Neuronal stem cell (in vitro differentiated cells): ENCODE data around the gene LMF1.
A peak's percentile ranks its signal among the peaks of the same experiment; 100 is the strongest.

Experiments used
- DNase-seq: peaks from one replicate; pipeline ENCODE4 v3.0.0-alpha.2; 2013; ENCODE audit warnings: low spot score
- H2AFZ ChIP-seq: one replicate; pipeline ENCODE4 v1.6.1; 2013; ENCODE audit warnings: mild to moderate bottlenecking, low read length, inconsistent platforms
- H2AK5ac ChIP-seq: 2 replicates; pipeline ENCODE4 v1.6.1; 2013; ENCODE audit warnings: low read depth, mild to moderate bottlenecking, inconsistent platforms, low read length, moderate library complexity, mixed read lengths
- H2BK120ac ChIP-seq: 2 replicates; pipeline ENCODE4 v1.6.1; 2013; ENCODE audit warnings: low read depth, mild to moderate bottlenecking, inconsistent platforms, low read length, moderate library complexity, mixed read lengths
- H2BK12ac ChIP-seq: one replicate; pipeline ENCODE4 v1.6.1; 2013; ENCODE audit warnings: low read length, inconsistent platforms
- H2BK15ac ChIP-seq: 2 replicates; pipeline ENCODE4 v1.6.1; 2013; ENCODE audit warnings: mild to moderate bottlenecking, low read length, inconsistent platforms, mixed read lengths
- H2BK5ac ChIP-seq: one replicate; pipeline ENCODE4 v1.6.1; 2013; ENCODE audit warnings: inconsistent platforms, mild to moderate bottlenecking, low read length, moderate library complexity
- H3K14ac ChIP-seq: one replicate; pipeline ENCODE4 v1.6.1; 2013; ENCODE audit warnings: low read length, inconsistent platforms
- H3K18ac ChIP-seq: 2 replicates; pipeline ENCODE4 v1.6.1; 2013; ENCODE audit warnings: low read length, inconsistent platforms
- H3K23ac ChIP-seq: 2 replicates; pipeline ENCODE4 v1.6.1; 2013; ENCODE audit warnings: low read depth, mild to moderate bottlenecking, mixed read lengths, low read length, inconsistent platforms; ENCODE audit not compliant: poor library complexity
- H3K27ac ChIP-seq: replicated peaks from 3 replicates; pipeline ENCODE4 v1.5.1; 2013; ENCODE audit warnings: low read length, inconsistent platforms
- H3K27me3 ChIP-seq, 3 experiments: 2 replicates each; pipeline ENCODE4 v1.6.1; 2013; ENCODE audit warnings: low read length in 3 of 3, mild to moderate bottlenecking in 2 of 3, inconsistent platforms in 1 of 3, low read depth in 1 of 3, mixed read lengths in 1 of 3, moderate library complexity in 1 of 3; ENCODE audit not compliant: control insufficient read depth in 3 of 3, insufficient read depth in 3 of 3
- H3K36me3 ChIP-seq, 2 donors: replicated peaks in 1 of 2; 2 replicates each; pipeline ENCODE4 v1.6.1; 2013; ENCODE audit warnings: low read length in 2 of 2; ENCODE audit not compliant: control insufficient read depth in 2 of 2, insufficient read depth in 2 of 2
- H3K4ac ChIP-seq: 2 replicates; pipeline ENCODE4 v1.6.1; 2013; ENCODE audit warnings: inconsistent platforms, mild to moderate bottlenecking, low read length, moderate library complexity
- H3K4me1 ChIP-seq, 2 donors: 1 replicate in 1 of 2; 2 replicates in 1 of 2; pipeline ENCODE4 v1.6.1; 2013; ENCODE audit warnings: low read length in 2 of 2, low read depth in 1 of 2; ENCODE audit not compliant: control insufficient read depth in 2 of 2, insufficient read depth in 1 of 2
- H3K4me2 ChIP-seq: one replicate; pipeline ENCODE4 v1.6.1; 2013; ENCODE audit warnings: mild to moderate bottlenecking, low read length, inconsistent platforms; ENCODE audit not compliant: insufficient read depth, poor library complexity, severe bottlenecking
- H3K4me3 ChIP-seq, 2 donors: 2 replicates each; pipeline ENCODE4 v1.5.1; 2013; ENCODE audit warnings: low read length in 2 of 2, mild to moderate bottlenecking in 2 of 2, inconsistent platforms in 1 of 2, moderate library complexity in 1 of 2
- H3K79me1 ChIP-seq: one replicate; pipeline ENCODE4 v1.6.1; 2013; ENCODE audit warnings: low read depth, mild to moderate bottlenecking, inconsistent platforms, low read length, moderate library complexity
- H3K9ac ChIP-seq: one replicate; pipeline ENCODE4 v1.6.1; 2013; ENCODE audit warnings: mild to moderate bottlenecking, low read depth, low read length, inconsistent platforms; ENCODE audit not compliant: poor library complexity
- H3K9me3 ChIP-seq, 2 donors: replicated peaks in 1 of 2; 2 replicates each; pipeline versions ENCODE3 to v1.6.1; 2013; ENCODE audit warnings: low read length in 2 of 2, mild to moderate bottlenecking in 2 of 2, inconsistent platforms in 1 of 2, low read depth in 1 of 2, mixed read lengths in 1 of 2, moderate library complexity in 1 of 2; ENCODE audit not compliant: control insufficient read depth in 2 of 2, insufficient read depth in 1 of 2
- H4K8ac ChIP-seq: one replicate; pipeline ENCODE4 v1.6.1; 2013; ENCODE audit warnings: low read depth, mild to moderate bottlenecking, inconsistent platforms, low read length, moderate library complexity
- H4K91ac ChIP-seq: one replicate; pipeline ENCODE4 v1.6.1; 2013; ENCODE audit warnings: low read length, low read depth, mild to moderate bottlenecking, inconsistent platforms; ENCODE audit not compliant: poor library complexity
- WGBS, 2 donors: extraction: QIAGEN DNeasy Blood & Tissue Kit; methylation state at CpG; one replicate each; pipeline ENCODE4 v1.1.7; 2013; ENCODE audit warnings: missing lambda C conversion rate in 2 of 2, mixed read lengths in 1 of 2; ENCODE audit not compliant: insufficient read length in 2 of 2, insufficient replicate concordance in 1 of 2; ENCODE audit errors: extremely low coverage in 2 of 2; 5-methylcytosine and 5-hydroxymethylcytosine counted together

The LMF1 gene

GRCh38 chr16:995783-996182, 25.0 kb upstream of the LMF1 start:
- H2AK5ac ChIP-seq: no peak overlapping the region
- H3K79me1 ChIP-seq: no peaks in the 10 kb centered on the region
- H3K27me3 ChIP-seq: peaks cover 0 to 15% (median 0%) of the 10 kb centered on the region in 3 experiments
- H2AFZ ChIP-seq: no peak overlapping the region
- no peak overlapping the region for H3K23ac ChIP-seq
- no peak overlapping the region for H3K9ac ChIP-seq
- H3K4me2 ChIP-seq: no peak overlapping the region
- H2BK5ac ChIP-seq: no peak overlapping the region
- H3K18ac ChIP-seq: no peak overlapping the region
- no peak overlapping the region for H3K27ac ChIP-seq
- H3K14ac ChIP-seq: no peak overlapping the region
- H3K4me3 ChIP-seq: no peak overlapping the region
- peaks cover 5 to 38% of the 10 kb centered on the region in 2 donors for H3K4me1 ChIP-seq
- WGBS, 2 donors: no CpG with 5 or more reads among the region's 3 CpGs
- no peaks in the 10 kb centered on the region for H3K36me3 ChIP-seq
- H4K91ac ChIP-seq: no peak overlapping the region
- H2BK120ac ChIP-seq: no peak overlapping the region
- H2BK15ac ChIP-seq: no peak overlapping the region
- no peak overlapping the region for H2BK12ac ChIP-seq
- DNase-seq: no peak
- no peak overlapping the region for H4K8ac ChIP-seq
- peaks cover under 1 to 27% of the 10 kb centered on the region in 2 donors for H3K9me3 ChIP-seq
- no peak overlapping the region for H3K4ac ChIP-seq

GRCh38 chr16:995087-995486, 24.3 kb upstream of the LMF1 start:
- Histone ChIP-seq H4K8ac (no peak overlapping the region), H3K23ac (no peak overlapping the region), H2BK120ac (no peak overlapping the region), H3K4me2 (no peak overlapping the region), H3K18ac (no peak overlapping the region), H2AK5ac (no peak overlapping the region), H2BK5ac (no peak overlapping the region), H3K79me1 (no peaks in the 10 kb centered on the region), H3K4me3 (peak overlapping the region in 1 of 2 donors; percentile 23), H3K4ac (no peak overlapping the region), H2AFZ (no peak overlapping the region), H3K9ac (no peak overlapping the region), H2BK15ac (no peak overlapping the region), H4K91ac (no peak overlapping the region), H3K14ac (no peak overlapping the region), H3K27ac (no peak overlapping the region), H3K4me1 (peaks cover 5 to 44% of the 10 kb centered on the region in 2 donors), H3K27me3 (peaks cover 0 to 15% (median 0%) of the 10 kb centered on the region in 3 experiments), H2BK12ac (no peak overlapping the region), H3K9me3 (peaks cover 0 to 27% of the 10 kb centered on the region in 2 donors), H3K36me3 (no peaks in the 10 kb centered on the region)
- WGBS, 2 donors: no CpG with 5 or more reads among the region's 3 CpGs
- no peak for DNase-seq

GRCh38 chr16:993731-994130, 22.9 kb upstream of the LMF1 start:
- Histone ChIP-seq H4K8ac (no peak overlapping the region), H2BK12ac (no peak overlapping the region), H3K27me3 (peaks cover 0 to 9% (median 0%) of the 10 kb centered on the region in 3 experiments), H3K27ac (no peak overlapping the region), H3K36me3 (no peaks in the 10 kb centered on the region), H2AFZ (no peak overlapping the region), H2BK120ac (no peak overlapping the region), H3K9ac (no peak overlapping the region), H3K23ac (no peak overlapping the region), H2AK5ac (no peak overlapping the region), H3K4ac (no peak overlapping the region), H3K4me1 (peaks cover 8 to 55% of the 10 kb centered on the region in 2 donors), H3K4me3 (no peak overlapping the region), H4K91ac (no peak overlapping the region), H2BK5ac (no peak overlapping the region), H3K18ac (no peak overlapping the region), H3K4me2 (no peak overlapping the region), H2BK15ac (no peak overlapping the region), H3K9me3 (peaks cover 0 to 27% of the 10 kb centered on the region in 2 donors), H3K14ac (no peak overlapping the region), H3K79me1 (no peaks in the 10 kb centered on the region)
- DNase-seq: no peak
- no CpG with 5 or more reads among the region's 3 CpGs for WGBS, 2 donors

GRCh38 chr16:991773-992172, 21.0 kb upstream of the LMF1 start:
- no peaks in the 10 kb centered on the region for H3K79me1 ChIP-seq
- peaks cover 0 to under 1% of the 10 kb centered on the region in 2 donors for H3K36me3 ChIP-seq
- peak overlapping the region; percentile 89 for H2AK5ac ChIP-seq
- no peak overlapping the region for H4K91ac ChIP-seq
- H2AFZ ChIP-seq: peak overlapping the region; percentile 67
- H3K27ac ChIP-seq: no peak overlapping the region
- WGBS, 2 donors: no CpG with 5 or more reads among the region's 9 CpGs
- peaks cover 3 to 45% of the 10 kb centered on the region in 2 donors for H3K4me1 ChIP-seq
- H2BK120ac ChIP-seq: peak overlapping the region; percentile 10
- H3K4me2 ChIP-seq: no peak overlapping the region
- no peak overlapping the region for H3K4ac ChIP-seq
- H3K14ac ChIP-seq: no peak overlapping the region
- H3K9me3 ChIP-seq: peaks cover 0 to 25% of the 10 kb centered on the region in 2 donors
- H3K18ac ChIP-seq: peak overlapping the region; percentile 64
- no peak for DNase-seq
- H4K8ac ChIP-seq: no peak overlapping the region
- H3K9ac ChIP-seq: no peak overlapping the region
- H2BK12ac ChIP-seq: no peak overlapping the region
- peak overlapping the region; percentile 7 for H2BK5ac ChIP-seq
- no peak overlapping the region for H2BK15ac ChIP-seq
- no peak overlapping the region for H3K4me3 ChIP-seq
- peak overlapping the region; percentile 12 for H3K23ac ChIP-seq
- H3K27me3 ChIP-seq: no peaks in the 10 kb centered on the region
